SK-N-MC (cell line): Measurements from ENCODE around the gene PDX1.
A peak's percentile ranks its signal among the peaks of the same experiment; 100 is the strongest.
"Not testable (repeated sequence)": the region's sequence is repeated elsewhere in the genome, so short reads cannot be mapped to it uniquely, and the experiment has no call there.

Experiments used
- DNase-seq: peaks from one replicate; pipeline ENCODE4 v3.0.0-alpha.2; 2011; ENCODE audit warnings: low read depth, low spot score
- H3K27ac ChIP-seq: fragments of 200-600 bp; sonication (generic); 2 replicates; pipeline ENCODE4 v1.5.1; 2016; ENCODE audit warnings: mixed run types
- H3K36me3 ChIP-seq: fragments of 200-600 bp; sonication (generic); 2 replicates; pipeline ENCODE4 v1.6.1; 2017; ENCODE audit warnings: antibody characterized with exemption, low read length, mixed read lengths; ENCODE audit not compliant: insufficient read depth
- H3K4me3 ChIP-seq: fragments of 200-600 bp; sonication (generic); 2 replicates; pipeline ENCODE4 v1.5.1; 2016
- H3K9ac ChIP-seq: fragments of 200-600 bp; sonication (generic); 2 replicates; pipeline ENCODE4 v1.8.0; 2017; ENCODE audit warnings: mixed run types, mixed read lengths; ENCODE audit not compliant: insufficient read length
- H3K9me3 ChIP-seq: fragments of 200-600 bp; sonication (generic); 2 replicates; pipeline ENCODE4 v1.6.1; 2017; ENCODE audit warnings: low read depth, mild to moderate bottlenecking, antibody characterized with exemption, low read length, moderate library complexity, mixed read lengths
- EZH2 ChIP-seq: fragments of 200-600 bp; sonication (generic); IDR thresholded peaks from one replicate; pipeline ENCODE4 v1.6.1; 2017; ENCODE audit warnings: antibody characterized with exemption
- FOXP2 ChIP-seq: optimal IDR thresholded peaks from 2 replicates; pipeline ENCODE3; 2011; ENCODE audit warnings: mild to moderate bottlenecking, moderate library complexity; ENCODE audit not compliant: insufficient read depth; ENCODE audit errors: extremely low read length, control extremely low read depth
- POLR2AphosphoS5 ChIP-seq: IDR thresholded peaks from 2 replicates; pipeline ENCODE4 v1.6.1; 2012; ENCODE audit warnings: mild to moderate bottlenecking, low read depth, low read length, borderline replicate concordance

Gene PDX1

GRCh38 chr13:27960362-27961226, 40.8 kb downstream of the PDX1 start:
- DNase-seq = no peak
- Histone ChIP-seq H3K9me3 (no peaks in the 10 kb centered on the region), H3K27ac (no peak overlapping the region), H3K4me3 (peak overlapping the region; percentile 62), H3K36me3 (no peaks in the 10 kb centered on the region), H3K9ac (no peak overlapping the region)
- TF ChIP-seq FOXP2 (no peak), POLR2AphosphoS5 (no peak), EZH2 (peak; percentile 42)

GRCh38 chr13:27961227-27962085, 41.7 kb downstream of the PDX1 start:
- H3K9me3 ChIP-seq = no peaks in the 10 kb centered on the region
- TF ChIP-seq EZH2 (no peak), POLR2AphosphoS5 (no peak), FOXP2 (no peak)
- H3K4me3 ChIP-seq = peak overlapping the region; percentile 62
- H3K9ac ChIP-seq = no peak overlapping the region
- no peaks in the 10 kb centered on the region for H3K36me3 ChIP-seq
- DNase-seq = no peak
- H3K27ac ChIP-seq = no peak overlapping the region

GRCh38 chr13:27962128-27962841, 42.5 kb downstream of the PDX1 start:
- no peaks in the 10 kb centered on the region for H3K36me3 ChIP-seq
- H3K9me3 ChIP-seq = no peaks in the 10 kb centered on the region
- DNase-seq = no peak
- H3K9ac ChIP-seq = no peak overlapping the region
- H3K27ac ChIP-seq = no peak overlapping the region
- no peak overlapping the region for H3K4me3 ChIP-seq
- TF ChIP-seq FOXP2 = no peak
- no peak for TF ChIP-seq POLR2AphosphoS5
- TF ChIP-seq EZH2 = no peak

- Histone ChIP-seq H3K27ac (no peak overlapping the region), H3K4me3 (no peak overlapping the region), H3K36me3 (no peaks in the 10 kb centered on the region), H3K9me3 (no peaks in the 10 kb centered on the region), H3K9ac (no peak overlapping the region)
- no peak for TF ChIP-seq EZH2
- TF ChIP-seq POLR2AphosphoS5 = no peak
- no peak for TF ChIP-seq FOXP2
- no peak for DNase-seq
Measured at GRCh38 chr13:27962982-27963381, 43.2 kb downstream of the PDX1 start.

GRCh38 chr13:27963491-27963890, 43.7 kb downstream of the PDX1 start:
- TF ChIP-seq FOXP2 (no peak), POLR2AphosphoS5 (no peak), EZH2 (no peak)
- H3K9ac ChIP-seq = no peak overlapping the region
- H3K27ac ChIP-seq = no peak overlapping the region
- DNase-seq = no peak
- H3K36me3 ChIP-seq = no peaks in the 10 kb centered on the region
- no peak overlapping the region for H3K4me3 ChIP-seq
- H3K9me3 ChIP-seq = no peaks in the 10 kb centered on the region

GRCh38 chr13:27964206-27964605, 44.4 kb downstream of the PDX1 start:
- not testable (repeated sequence) for DNase-seq, H3K4me3 ChIP-seq, H3K36me3 ChIP-seq, H3K9me3 ChIP-seq, H3K9ac ChIP-seq, H3K27ac ChIP-seq

- no peak for DNase-seq
- Histone ChIP-seq H3K9me3 (no peaks in the 10 kb centered on the region), H3K36me3 (no peaks in the 10 kb centered on the region), H3K9ac (no peak overlapping the region), H3K4me3 (no peak overlapping the region), H3K27ac (no peak overlapping the region)
- TF ChIP-seq EZH2 = no peak
- TF ChIP-seq POLR2AphosphoS5 = no peak
- TF ChIP-seq FOXP2 = no peak
Measured at GRCh38 chr13:27964741-27965323, 45.0 kb downstream of the PDX1 start.

GRCh38 chr13:27965343-27965739, 45.5 kb downstream of the PDX1 start:
- H3K36me3 ChIP-seq = no peaks in the 10 kb centered on the region
- TF ChIP-seq EZH2 (no peak), POLR2AphosphoS5 (no peak), FOXP2 (no peak)
- H3K27ac ChIP-seq = no peak overlapping the region
- H3K9ac ChIP-seq = no peak overlapping the region
- H3K9me3 ChIP-seq = no peaks in the 10 kb centered on the region
- no peak for DNase-seq
- no peak overlapping the region for H3K4me3 ChIP-seq
